Neural progenitor cell (in vitro differentiated cells): ENCODE data around the gene RGS1.

Experiments used
- EZH2 ChIP-seq: fragments of 200-600 bp; sonication (generic); IDR thresholded peaks from 2 replicates; pipeline ENCODE4 v1.6.1; 2017; ENCODE audit warnings: antibody characterized with exemption, mild to moderate bottlenecking, moderate library complexity
- EZH2phosphoT487 ChIP-seq: fragments of 200-600 bp; sonication (generic); IDR thresholded peaks from 2 replicates; pipeline ENCODE4 v1.6.1; 2017; ENCODE audit warnings: antibody characterized with exemption
- TF ChIP-seq, protein P1 (sequence below): fragments of 200-600 bp; sonication (generic); IDR thresholded peaks from 2 replicates; pipeline ENCODE4 v1.5.1; 2017; ENCODE audit warnings: antibody characterized with exemption, mild to moderate bottlenecking

DNA sequence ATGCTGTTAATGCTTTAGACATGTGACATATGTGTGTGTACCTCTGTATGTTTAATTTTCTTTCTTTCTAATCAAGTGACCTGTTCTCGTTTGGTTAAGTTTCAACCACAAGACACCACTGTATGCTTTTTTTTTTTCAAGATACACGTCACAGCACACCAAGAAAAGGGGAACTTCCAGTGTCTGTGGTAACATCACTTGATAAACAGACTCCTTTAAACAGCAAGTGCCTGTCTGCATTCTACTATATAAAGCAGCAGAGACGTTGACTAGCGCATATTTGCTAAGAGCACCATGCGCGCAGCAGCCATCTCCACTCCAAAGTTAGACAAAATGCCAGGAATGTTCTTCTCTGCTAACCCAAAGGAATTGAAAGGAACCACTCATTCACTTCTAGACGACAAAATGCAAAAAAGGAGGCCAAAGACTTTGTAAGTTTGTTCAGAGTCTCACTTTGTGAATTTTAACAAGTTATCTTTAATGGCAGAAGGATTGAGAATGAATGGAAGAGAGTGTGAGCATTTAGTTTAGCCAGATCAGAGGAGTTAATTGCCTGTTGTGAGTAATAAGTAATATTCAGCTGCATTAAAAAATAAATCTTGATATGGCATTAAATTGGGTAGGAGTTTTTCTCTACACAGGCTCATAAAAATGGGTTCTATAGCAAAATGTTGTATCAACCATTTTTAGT lies at the start of gene RGS1:
- TF ChIP-seq, protein P1, sequence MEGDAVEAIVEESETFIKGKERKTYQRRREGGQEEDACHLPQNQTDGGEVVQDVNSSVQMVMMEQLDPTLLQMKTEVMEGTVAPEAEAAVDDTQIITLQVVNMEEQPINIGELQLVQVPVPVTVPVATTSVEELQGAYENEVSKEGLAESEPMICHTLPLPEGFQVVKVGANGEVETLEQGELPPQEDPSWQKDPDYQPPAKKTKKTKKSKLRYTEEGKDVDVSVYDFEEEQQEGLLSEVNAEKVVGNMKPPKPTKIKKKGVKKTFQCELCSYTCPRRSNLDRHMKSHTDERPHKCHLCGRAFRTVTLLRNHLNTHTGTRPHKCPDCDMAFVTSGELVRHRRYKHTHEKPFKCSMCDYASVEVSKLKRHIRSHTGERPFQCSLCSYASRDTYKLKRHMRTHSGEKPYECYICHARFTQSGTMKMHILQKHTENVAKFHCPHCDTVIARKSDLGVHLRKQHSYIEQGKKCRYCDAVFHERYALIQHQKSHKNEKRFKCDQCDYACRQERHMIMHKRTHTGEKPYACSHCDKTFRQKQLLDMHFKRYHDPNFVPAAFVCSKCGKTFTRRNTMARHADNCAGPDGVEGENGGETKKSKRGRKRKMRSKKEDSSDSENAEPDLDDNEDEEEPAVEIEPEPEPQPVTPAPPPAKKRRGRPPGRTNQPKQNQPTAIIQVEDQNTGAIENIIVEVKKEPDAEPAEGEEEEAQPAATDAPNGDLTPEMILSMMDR: no peak
- TF ChIP-seq EZH2phosphoT487: no peak
- TF ChIP-seq EZH2: no peak
